IMR-90 (cell line): ENCODE results near the gene TSEN15. TPM values are rescaled to one million over a fixed set of nuclear protein-coding genes. Genes with fewer than 3 reads are reported as not detected.
A peak's percentile ranks its signal among the peaks of the same experiment; 100 is the strongest.

Experiments
- ATAC-seq: fragments of 200-7000 bp; cut with Tn5 transposase; 2 replicates; pipeline ENCODE4 v1.9.1; 2020; ENCODE audit warnings: low read depth, mild to moderate bottlenecking, moderate library complexity
- BruUV-seq: library from RNA; stranded (reverse); fragments of 400-500 nt; replicated peaks from 2 replicates; lab custom pipeline; 2021; lab: Mats Ljungman, UMichigan
- CTCF ChIA-PET: fragments of 300-600 bp; formaldehyde crosslinking; extraction: SDS; loops from one replicate; lab custom pipeline; 2021; ENCODE audit warnings: antibody characterized with exemption; lab: Yijun Ruan, JAX
- POLR2A ChIA-PET: fragments of 300-600 bp; sonication (Branson Sonifier 250); formaldehyde crosslinking; loops from one replicate; lab custom pipeline; 2022; ENCODE audit warnings: antibody characterized with exemption; ENCODE audit not compliant: unreplicated experiment; lab: Charles Lee
- DNase-seq: peaks from one replicate; pipeline ENCODE4 v3.0.0; 2013
- H2AFZ ChIP-seq: replicated peaks from 2 replicates; pipeline ENCODE3; 2013; ENCODE audit warnings: low read length, mild to moderate bottlenecking; ENCODE audit not compliant: poor library complexity
- H2AK5ac ChIP-seq: 2 replicates; pipeline ENCODE4 v1.6.1; 2013; ENCODE audit warnings: low read depth, low read length, inconsistent platforms
- H2AK9ac ChIP-seq: replicated peaks from 2 replicates; pipeline ENCODE3; 2013; ENCODE audit warnings: mild to moderate bottlenecking, low read depth, low read length, moderate library complexity; ENCODE audit not compliant: poor library complexity
- H2BK120ac ChIP-seq: 2 replicates; pipeline ENCODE4 v1.6.1; 2013; ENCODE audit warnings: low read depth, low read length, inconsistent platforms
- H2BK15ac ChIP-seq: 3 replicates; pipeline ENCODE4 v1.6.1; 2013; ENCODE audit warnings: low read depth, low read length, inconsistent platforms
- H2BK20ac ChIP-seq: 2 replicates; pipeline ENCODE4 v1.6.1; 2013; ENCODE audit warnings: low read depth, mild to moderate bottlenecking, inconsistent platforms, low read length, moderate library complexity
- H2BK5ac ChIP-seq: 2 replicates; pipeline ENCODE4 v1.6.1; 2013; ENCODE audit warnings: mild to moderate bottlenecking, low read depth, low read length, inconsistent platforms; ENCODE audit not compliant: poor library complexity, severe bottlenecking
- H3K14ac ChIP-seq: replicated peaks from 2 replicates; pipeline ENCODE4 v1.6.1; 2013; ENCODE audit warnings: low read depth, low read length, inconsistent platforms
- H3K18ac ChIP-seq: 2 replicates; pipeline ENCODE4 v1.6.1; 2013; ENCODE audit warnings: low read depth, low read length, control low read depth
- H3K23ac ChIP-seq: 2 replicates; pipeline ENCODE4 v1.6.1; 2013; ENCODE audit warnings: low read depth, low read length, inconsistent platforms
- H3K27ac ChIP-seq: 2 replicates; pipeline ENCODE4 v1.5.1; 2013; ENCODE audit warnings: mild to moderate bottlenecking, control low read depth, low read length; ENCODE audit not compliant: insufficient read depth
- H3K27me3 ChIP-seq: 2 replicates; pipeline ENCODE4 v1.6.1; 2013; ENCODE audit warnings: low read length; ENCODE audit not compliant: control insufficient read depth, insufficient read depth
- H3K36me3 ChIP-seq: 2 replicates; pipeline ENCODE4 v1.6.1; 2013; ENCODE audit warnings: low read length, mixed read lengths; ENCODE audit not compliant: control insufficient read depth, insufficient read depth
- H3K4ac ChIP-seq: 2 replicates; pipeline ENCODE4 v1.6.1; 2013; ENCODE audit warnings: low read depth, low read length, inconsistent platforms
- H3K4me1 ChIP-seq: 2 replicates; pipeline ENCODE4 v1.6.1; 2013; ENCODE audit warnings: low read length, mixed read lengths; ENCODE audit not compliant: control insufficient read depth, insufficient read depth
- H3K4me2 ChIP-seq: 2 replicates; pipeline ENCODE4 v1.6.1; 2013; ENCODE audit warnings: low read depth, mild to moderate bottlenecking, control low read depth, low read length, moderate library complexity
- H3K4me3 ChIP-seq: 2 replicates; pipeline ENCODE4 v1.5.1; 2013; ENCODE audit warnings: low read depth, mild to moderate bottlenecking, control low read depth, low read length, moderate library complexity; ENCODE audit not compliant: insufficient read depth
- H3K56ac ChIP-seq: 2 replicates; pipeline ENCODE4 v1.6.1; 2013; ENCODE audit warnings: low read length, inconsistent platforms; ENCODE audit not compliant: insufficient read depth; ENCODE audit errors: extremely low read depth
- H3K79me1 ChIP-seq, 2 experiments: 2 replicates each; pipeline ENCODE4 v1.6.1; 2013; ENCODE audit warnings: low read length in 2 of 2, inconsistent platforms in 1 of 2, low read depth in 1 of 2
- H3K9ac ChIP-seq: 2 replicates; pipeline ENCODE4 v1.6.1; 2013; ENCODE audit warnings: low read depth, low read length, control low read depth
- H3K9me1 ChIP-seq: 2 replicates; pipeline ENCODE4 v1.6.1; 2013; ENCODE audit warnings: low read length, inconsistent platforms; ENCODE audit not compliant: insufficient read depth
- H3K9me3 ChIP-seq: 2 replicates; pipeline ENCODE4 v1.6.1; 2013; ENCODE audit warnings: low read length; ENCODE audit not compliant: control insufficient read depth, insufficient read depth
- H4K20me1 ChIP-seq: 2 replicates; pipeline ENCODE4 v1.6.1; 2013; ENCODE audit warnings: low read length, inconsistent platforms; ENCODE audit not compliant: insufficient read depth
- H4K5ac ChIP-seq: 2 replicates; pipeline ENCODE4 v1.6.1; 2013; ENCODE audit warnings: mild to moderate bottlenecking, low read depth, low read length, control low read depth
- H4K8ac ChIP-seq, 2 experiments: 2 replicates each; pipeline ENCODE4 v1.6.1; 2013; ENCODE audit warnings: low read depth in 2 of 2, low read length in 2 of 2, control low read depth in 1 of 2, inconsistent platforms in 1 of 2
- H4K91ac ChIP-seq: 2 replicates; pipeline ENCODE4 v1.6.1; 2013; ENCODE audit warnings: low read depth, low read length, inconsistent platforms; ENCODE audit not compliant: insufficient read depth
- BHLHE40 ChIP-seq: fragments of 150-350 bp; IDR thresholded peaks from 2 replicates; pipeline ENCODE4 v1.6.1; 2016; ENCODE audit warnings: mild to moderate bottlenecking, low read depth, low read length
- CEBPB ChIP-seq: IDR thresholded peaks from 2 replicates; pipeline ENCODE4 v1.6.1; 2012; ENCODE audit warnings: low read depth, low read length, improper control_type of control experiment
- CHD1 ChIP-seq: IDR thresholded peaks from 2 replicates; pipeline ENCODE4 v1.6.1; 2012; ENCODE audit warnings: low read depth, low read length, improper control_type of control experiment
- FOS ChIP-seq: fragments of 150-350 bp; IDR thresholded peaks from 2 replicates; pipeline ENCODE4 v1.6.1; 2016; ENCODE audit warnings: low read depth, low read length
- MAFK ChIP-seq: IDR thresholded peaks from 2 replicates; pipeline ENCODE4 v1.6.1; 2012; ENCODE audit warnings: low read depth, low read length, improper control_type of control experiment
- MAZ ChIP-seq: IDR thresholded peaks from 2 replicates; pipeline ENCODE4 v1.6.1; 2012; ENCODE audit warnings: low read depth, mild to moderate bottlenecking, low read length, improper control_type of control experiment, moderate library complexity, borderline replicate concordance
- MXI1 ChIP-seq: IDR thresholded peaks from 2 replicates; pipeline ENCODE4 v1.6.1; 2012; ENCODE audit warnings: low read depth, mild to moderate bottlenecking, low read length, moderate library complexity, borderline replicate concordance
- NFE2L2 ChIP-seq: fragments of 150-350 bp; IDR thresholded peaks from 2 replicates; pipeline ENCODE4 v1.6.1; 2016; ENCODE audit warnings: low read depth, mild to moderate bottlenecking, low read length
- POLR2A ChIP-seq: IDR thresholded peaks from 2 replicates; pipeline ENCODE4 v1.6.1; 2012; ENCODE audit warnings: mild to moderate bottlenecking, low read depth, low read length
- RAD21 ChIP-seq: IDR thresholded peaks from 2 replicates; pipeline ENCODE4 v1.6.1; 2012; ENCODE audit warnings: low read length, improper control_type of control experiment
- RCOR1 ChIP-seq: IDR thresholded peaks from 2 replicates; pipeline ENCODE4 v1.6.1; 2012; ENCODE audit warnings: mild to moderate bottlenecking, low read length, improper control_type of control experiment; ENCODE audit not compliant: insufficient replicate concordance
- RFX5 ChIP-seq: IDR thresholded peaks from 2 replicates; pipeline ENCODE4 v1.8.0; 2012; ENCODE audit warnings: low read depth, mild to moderate bottlenecking, low read length, moderate library complexity
- SMC3 ChIP-seq: fragments of 150-350 bp; IDR thresholded peaks from 2 replicates; pipeline ENCODE4 v1.6.1; 2016; ENCODE audit warnings: low read depth, mild to moderate bottlenecking, antibody characterized with exemption, low read length, moderate library complexity
- WGBS, 2 experiments: methylation state at CpG; one replicate each; pipeline versions ENCODE4 v1.1.5 to v1.1.7; 2013; ENCODE audit warnings: missing lambda C conversion rate in 2 of 2; ENCODE audit not compliant: insufficient read length in 1 of 2; ENCODE audit errors: extremely low coverage in 2 of 2; 5-methylcytosine and 5-hydroxymethylcytosine counted together
- dilution Hi-C: fragments of 300-500 bp; cut with HindIII; formaldehyde crosslinking; loops from one replicate; pipeline ENCODE4 v1.14.3; 2018; ENCODE audit warnings: low sequenced_read_pairs; ENCODE audit not compliant: unreplicated experiment
- in situ Hi-C: fragments of 300-500 bp; cut with MboI; formaldehyde crosslinking; loops from 3 replicates; pipeline ENCODE4 v1.14.3; 2019; ENCODE audit warnings: low sequenced_read_pairs, inconsistent platforms, mixed read lengths
- intact Hi-C: fragments of 100-400 bp; cut with micrococcal nuclease; formaldehyde crosslinking; loops from 2 replicates; pipeline ENCODE4 v1.10.0; 2022
- polyA plus RNA-seq, 3 experiments: library from polyadenylated mRNA; depleted of rRNA; stranded (reverse); fragments of >200 nt; gene quantifications; 2 replicates each; pipeline ENCODE4 v1.2.3, GENCODE V29; 2012; ENCODE audit warnings: low replicate concordance in 1 of 3
- total RNA-seq: library from RNA; depleted of rRNA; stranded (reverse); fragments of >200 nt; gene quantifications from 2 replicates; pipeline ENCODE4 v1.2.3, GENCODE V29; 2012
- TF ChIP-seq, protein P1 (sequence below): fragments of 150-350 bp; IDR thresholded peaks from 2 replicates; pipeline ENCODE4 v1.6.1; 2017; ENCODE audit warnings: mild to moderate bottlenecking, antibody characterized with exemption, low read length, low read depth
- TF ChIP-seq, protein P2 (sequence below): fragments of 150-350 bp; IDR thresholded peaks from 2 replicates; pipeline ENCODE4 v1.6.1; 2016; ENCODE audit warnings: low read depth, mild to moderate bottlenecking, low read length, moderate library complexity, borderline replicate concordance
- TF ChIP-seq, protein P3 (sequence below): conservative IDR thresholded peaks from 2 replicates; pipeline ENCODE4 v1.5.1; 2012; ENCODE audit warnings: mild to moderate bottlenecking, low read depth, low read length, improper control_type of control experiment

Gene TSEN15
- total and polyA plus RNA-seq, 2 of the 4 experiments (the other 2 are of a cell fraction) = 32.4 to 45.0 TPM

DNA sequence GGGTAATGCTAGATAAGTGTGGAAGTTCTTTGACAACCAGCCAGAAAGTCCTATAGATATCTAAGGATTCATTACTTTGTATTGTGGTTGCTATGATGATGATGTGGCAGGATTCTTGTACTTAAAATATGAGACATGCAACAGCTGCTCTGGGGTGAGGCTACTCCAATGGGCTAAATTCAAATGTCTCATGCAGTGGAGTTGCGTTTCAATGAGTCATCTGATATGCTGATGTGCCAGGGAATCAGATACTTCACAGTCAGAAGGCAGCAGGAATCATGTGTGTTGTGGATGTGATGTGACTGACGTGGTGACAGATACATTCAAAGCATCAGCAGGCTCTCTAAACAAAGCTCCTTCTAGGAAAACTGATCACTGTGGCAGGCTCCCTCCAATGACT lies 66.5 kb downstream of the TSEN15 start:
- Histone ChIP-seq H3K79me1 (no peaks in the 10 kb centered on the region), H4K5ac (no peak overlapping the region), H2AK9ac (no peak overlapping the region), H3K4ac (peak overlapping the region; percentile 64), H3K14ac (no peak overlapping the region), H3K27ac (no peak overlapping the region), H2BK15ac (peak overlapping the region; percentile 31; the same call in 1 of the 3 replicates), H2AFZ (no peak overlapping the region), H2AK5ac (peak overlapping the region; percentile 76), H3K36me3 (no peaks in the 10 kb centered on the region), H3K4me3 (no peak overlapping the region), H3K9ac (no peak overlapping the region), H4K91ac (no peak overlapping the region), H3K23ac (no peak overlapping the region), H3K18ac (no peak overlapping the region), H2BK120ac (0 out of 2 replicates have a peak overlapping the region, but pooled peaks have one; percentile 34), H3K9me1 (peaks cover 15% of the 10 kb centered on the region; the same call in 1 of the 2 replicates), H2BK5ac (no peak overlapping the region), H3K4me2 (no peak overlapping the region; the same call in 1 of the 2 replicates), H3K9me3 (no peaks in the 10 kb centered on the region), H4K20me1 (no peaks in the 10 kb centered on the region), H3K56ac (no peak overlapping the region), H4K8ac (no peak overlapping the region), H3K27me3 (no peaks in the 10 kb centered on the region), H3K4me1 (peaks cover 7% of the 10 kb centered on the region), H2BK20ac (no peak overlapping the region)
- in situ Hi-C loops = no loop called here
- DNase-seq = peak; percentile 99
- ChIA-PET CTCF (interaction anchor here (1.0 kb wide), 1 partner anchor 105 kb away, joined by 3 read pairs; no protein-coding TSS in a partner anchor), POLR2A (no interaction called here)
- BruUV-seq = no TSS peak
- TF ChIP-seq MXI1 (no peak), CEBPB (peak; percentile 82), RFX5 (no peak), RAD21 (no peak), MAZ (no peak; the same call in 1 of the 2 replicates), MAFK (peak; percentile 58; the same call in 1 of the 2 replicates), NFE2L2 (peak; percentile 20), POLR2A (no peak), SMC3 (no peak), RCOR1 (peak; percentile 25), BHLHE40 (peak; percentile 73), FOS (peak; percentile 97), CHD1 (no peak)
- TF ChIP-seq, protein P1, sequence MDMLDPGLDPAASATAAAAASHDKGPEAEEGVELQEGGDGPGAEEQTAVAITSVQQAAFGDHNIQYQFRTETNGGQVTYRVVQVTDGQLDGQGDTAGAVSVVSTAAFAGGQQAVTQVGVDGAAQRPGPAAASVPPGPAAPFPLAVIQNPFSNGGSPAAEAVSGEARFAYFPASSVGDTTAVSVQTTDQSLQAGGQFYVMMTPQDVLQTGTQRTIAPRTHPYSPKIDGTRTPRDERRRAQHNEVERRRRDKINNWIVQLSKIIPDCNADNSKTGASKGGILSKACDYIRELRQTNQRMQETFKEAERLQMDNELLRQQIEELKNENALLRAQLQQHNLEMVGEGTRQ = peak; percentile 9; the same call in 1 of the 2 replicates
- TF ChIP-seq, protein P2, sequence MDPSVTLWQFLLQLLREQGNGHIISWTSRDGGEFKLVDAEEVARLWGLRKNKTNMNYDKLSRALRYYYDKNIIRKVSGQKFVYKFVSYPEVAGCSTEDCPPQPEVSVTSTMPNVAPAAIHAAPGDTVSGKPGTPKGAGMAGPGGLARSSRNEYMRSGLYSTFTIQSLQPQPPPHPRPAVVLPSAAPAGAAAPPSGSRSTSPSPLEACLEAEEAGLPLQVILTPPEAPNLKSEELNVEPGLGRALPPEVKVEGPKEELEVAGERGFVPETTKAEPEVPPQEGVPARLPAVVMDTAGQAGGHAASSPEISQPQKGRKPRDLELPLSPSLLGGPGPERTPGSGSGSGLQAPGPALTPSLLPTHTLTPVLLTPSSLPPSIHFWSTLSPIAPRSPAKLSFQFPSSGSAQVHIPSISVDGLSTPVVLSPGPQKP = no peak
- TF ChIP-seq, protein P3, sequence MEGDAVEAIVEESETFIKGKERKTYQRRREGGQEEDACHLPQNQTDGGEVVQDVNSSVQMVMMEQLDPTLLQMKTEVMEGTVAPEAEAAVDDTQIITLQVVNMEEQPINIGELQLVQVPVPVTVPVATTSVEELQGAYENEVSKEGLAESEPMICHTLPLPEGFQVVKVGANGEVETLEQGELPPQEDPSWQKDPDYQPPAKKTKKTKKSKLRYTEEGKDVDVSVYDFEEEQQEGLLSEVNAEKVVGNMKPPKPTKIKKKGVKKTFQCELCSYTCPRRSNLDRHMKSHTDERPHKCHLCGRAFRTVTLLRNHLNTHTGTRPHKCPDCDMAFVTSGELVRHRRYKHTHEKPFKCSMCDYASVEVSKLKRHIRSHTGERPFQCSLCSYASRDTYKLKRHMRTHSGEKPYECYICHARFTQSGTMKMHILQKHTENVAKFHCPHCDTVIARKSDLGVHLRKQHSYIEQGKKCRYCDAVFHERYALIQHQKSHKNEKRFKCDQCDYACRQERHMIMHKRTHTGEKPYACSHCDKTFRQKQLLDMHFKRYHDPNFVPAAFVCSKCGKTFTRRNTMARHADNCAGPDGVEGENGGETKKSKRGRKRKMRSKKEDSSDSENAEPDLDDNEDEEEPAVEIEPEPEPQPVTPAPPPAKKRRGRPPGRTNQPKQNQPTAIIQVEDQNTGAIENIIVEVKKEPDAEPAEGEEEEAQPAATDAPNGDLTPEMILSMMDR = no peak
- intact Hi-C loops = no loop called here
- 0% methylated on average over 1 of the region's 2 CpGs; no CpG with 5 or more reads in 1 of the 2 experiments for WGBS, 2 experiments
- dilution Hi-C loops = no loop called here
- ATAC-seq = peak; percentile 87
